ENCODE data around the gene ZC3H14. TPM values are rescaled to one million over a fixed set of nuclear protein-coding genes. Genes with fewer than 3 reads are reported as not detected.
A peak's percentile ranks its signal among the peaks of the same experiment; 100 is the strongest.

The ZC3H14 gene
- total RNA-seq, 1 donor from 2014 or later, result 63.4 TPM

GRCh38 chr14:88565427-88565826, 2.6 kb downstream of the ZC3H14 start:
- peaks cover 22% of the 10 kb centered on the region for H3K4me1 ChIP-seq
- ATAC-seq, result no peak
- no peak for TF ChIP-seq CTCF (IDR thresholded peaks at IDR 0.05)
- DNase-seq, result no peak
- intact Hi-C loops (cut with DNase I), result no loop called here
- no peak overlapping the region for H3K27ac ChIP-seq
- peaks cover 30% of the 10 kb centered on the region for H3K36me3 ChIP-seq
- H3K27me3 ChIP-seq, result no peaks in the 10 kb centered on the region
- H3K9me3 ChIP-seq, result no peaks in the 10 kb centered on the region
- no peak overlapping the region for H3K4me3 ChIP-seq

GRCh38 chr14:88568196-88568595, 5.4 kb downstream of the ZC3H14 start:
- Histone ChIP-seq H3K4me3 (no peak overlapping the region), H3K36me3 (peaks cover 57% of the 10 kb centered on the region), H3K4me1 (peaks cover 19% of the 10 kb centered on the region), H3K27ac (no peak overlapping the region), H3K27me3 (no peaks in the 10 kb centered on the region), H3K9me3 (no peaks in the 10 kb centered on the region)
- TF ChIP-seq CTCF (IDR thresholded peaks at IDR 0.05), result no peak
- ATAC-seq (no peak), DNase-seq (no peak)
- intact Hi-C loops (cut with DNase I), result no loop called here

- no peak for ATAC-seq
- no peaks in the 10 kb centered on the region for H3K9me3 ChIP-seq
- no peaks in the 10 kb centered on the region for H3K27me3 ChIP-seq
- no peak overlapping the region for H3K4me3 ChIP-seq
- H3K36me3 ChIP-seq, result peaks cover 97% of the 10 kb centered on the region
- no peaks in the 10 kb centered on the region for H3K4me1 ChIP-seq
- intact Hi-C loops (cut with DNase I), result no loop called here
- DNase-seq, result no peak
- no peak for TF ChIP-seq CTCF (IDR thresholded peaks at IDR 0.05)
- H3K27ac ChIP-seq, result no peak overlapping the region
These were observed 9.3 kb downstream of the ZC3H14 start for GRCh38 chr14:88572117-88572516.

DNA sequence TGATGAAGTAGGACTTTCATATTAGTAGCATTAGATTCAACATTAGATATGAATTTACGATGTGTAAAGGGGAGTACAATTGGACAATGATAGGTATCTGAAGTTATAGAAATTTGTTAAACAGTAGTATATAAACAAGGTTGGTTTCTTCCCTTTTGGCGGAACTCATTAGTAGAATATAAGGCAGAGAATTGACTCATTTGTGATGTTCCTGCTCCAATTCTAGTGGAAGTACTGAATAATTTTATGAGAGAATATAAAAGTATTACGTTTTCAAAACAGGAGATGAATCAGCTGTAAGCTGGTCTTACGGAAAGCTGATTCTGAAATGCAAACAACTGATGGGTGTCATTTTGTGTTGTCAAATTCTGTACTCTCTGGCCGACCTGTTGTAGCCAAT, 13.4 kb downstream of the ZC3H14 start:
- Histone ChIP-seq H3K9me3 (no peaks in the 10 kb centered on the region), H3K4me3 (no peak overlapping the region), H3K27ac (no peak overlapping the region), H3K36me3 (peaks cover 99% of the 10 kb centered on the region), H3K27me3 (no peaks in the 10 kb centered on the region), H3K4me1 (no peaks in the 10 kb centered on the region)
- ATAC-seq (no peak), DNase-seq (no peak)
- TF ChIP-seq CTCF (IDR thresholded peaks at IDR 0.05), result no peak
- intact Hi-C loops (cut with DNase I), result no loop called here

- no peak for DNase-seq
- intact Hi-C loops (cut with DNase I), result no loop called here
- Histone ChIP-seq H3K4me1 (no peaks in the 10 kb centered on the region), H3K36me3 (peaks cover 88% of the 10 kb centered on the region), H3K4me3 (no peak overlapping the region), H3K27me3 (no peaks in the 10 kb centered on the region), H3K9me3 (no peaks in the 10 kb centered on the region), H3K27ac (no peak overlapping the region)
- no peak for TF ChIP-seq CTCF (IDR thresholded peaks at IDR 0.05)
- ATAC-seq, result peak; percentile 50
These were observed 21.6 kb downstream of the ZC3H14 start for GRCh38 chr14:88584451-88584850.

DNA sequence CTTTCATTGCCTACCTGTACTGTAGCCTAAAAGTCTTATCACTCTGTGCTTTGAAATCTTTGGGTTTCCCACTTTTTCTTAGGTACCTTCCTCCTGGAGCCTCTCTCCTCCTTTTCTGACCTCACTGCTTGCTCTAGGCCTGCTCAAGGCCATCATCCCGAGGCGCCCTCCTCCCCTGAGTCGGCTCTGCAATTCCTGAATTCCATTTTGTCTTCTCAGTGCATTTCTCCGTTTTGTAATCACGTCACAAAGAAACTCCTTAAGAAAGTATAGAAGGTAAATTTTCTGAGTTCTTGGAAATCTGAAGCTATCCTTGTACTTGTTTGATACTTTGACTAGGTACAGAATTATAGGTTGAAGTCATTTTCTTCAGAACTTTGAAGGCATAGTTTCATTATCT, 25.2 kb downstream of the ZC3H14 start:
- TF ChIP-seq CTCF (IDR thresholded peaks at IDR 0.05), result no peak
- no peaks in the 10 kb centered on the region for H3K4me1 ChIP-seq
- intact Hi-C loops (cut with DNase I), result no loop called here
- DNase-seq (no peak), ATAC-seq (no peak)
- H3K27me3 ChIP-seq, result no peaks in the 10 kb centered on the region
- H3K4me3 ChIP-seq, result no peak overlapping the region
- peaks cover 85% of the 10 kb centered on the region for H3K36me3 ChIP-seq
- no peaks in the 10 kb centered on the region for H3K9me3 ChIP-seq
- no peak overlapping the region for H3K27ac ChIP-seq

Data from upper lobe of right lung (tissue), 1 donor.